WERI-Rb-1 (cell line): ENCODE results near the gene CD3G.
"Not testable (repeated sequence)": the region's sequence is repeated elsewhere in the genome, so short reads cannot be mapped to it uniquely, and the experiment has no call there.

ENCODE experiments used
- DNase-seq: peaks from one replicate; pipeline ENCODE4 v3.0.0-alpha.2; 2020
- H3K27ac ChIP-seq: fragments of 250-450 bp; sonication (Bioruptor Pico); 2 replicates; pipeline ENCODE4 v1.5.1; 2020; ENCODE audit warnings: mild to moderate bottlenecking, moderate library complexity
- H3K27me3 ChIP-seq: fragments of 250-450 bp; sonication (Bioruptor Pico); 2 replicates; pipeline ENCODE4 v1.5.1; 2021; ENCODE audit warnings: mild to moderate bottlenecking, low read depth, moderate library complexity; ENCODE audit not compliant: insufficient read depth, severe bottlenecking
- H3K36me3 ChIP-seq: fragments of 250-450 bp; sonication (Bioruptor Pico); 2 replicates; pipeline ENCODE4 v1.5.1; 2020; ENCODE audit warnings: mild to moderate bottlenecking, moderate library complexity
- H3K4me3 ChIP-seq: 2 replicates; pipeline ENCODE4 v1.5.1; 2011; ENCODE audit warnings: low read depth, mild to moderate bottlenecking, control low read depth, low read length
- H3K9me3 ChIP-seq: fragments of 250-450 bp; sonication (Bioruptor Pico); 2 replicates; pipeline ENCODE4 v1.5.1; 2021; ENCODE audit warnings: mild to moderate bottlenecking, moderate library complexity; ENCODE audit not compliant: severe bottlenecking
- TF ChIP-seq, protein P1 (sequence below): IDR thresholded peaks from 2 replicates; pipeline ENCODE4 v1.5.1; 2011; ENCODE audit warnings: low read depth, mild to moderate bottlenecking, control low read depth, inconsistent platforms, low read length

Gene CD3G

DNA sequence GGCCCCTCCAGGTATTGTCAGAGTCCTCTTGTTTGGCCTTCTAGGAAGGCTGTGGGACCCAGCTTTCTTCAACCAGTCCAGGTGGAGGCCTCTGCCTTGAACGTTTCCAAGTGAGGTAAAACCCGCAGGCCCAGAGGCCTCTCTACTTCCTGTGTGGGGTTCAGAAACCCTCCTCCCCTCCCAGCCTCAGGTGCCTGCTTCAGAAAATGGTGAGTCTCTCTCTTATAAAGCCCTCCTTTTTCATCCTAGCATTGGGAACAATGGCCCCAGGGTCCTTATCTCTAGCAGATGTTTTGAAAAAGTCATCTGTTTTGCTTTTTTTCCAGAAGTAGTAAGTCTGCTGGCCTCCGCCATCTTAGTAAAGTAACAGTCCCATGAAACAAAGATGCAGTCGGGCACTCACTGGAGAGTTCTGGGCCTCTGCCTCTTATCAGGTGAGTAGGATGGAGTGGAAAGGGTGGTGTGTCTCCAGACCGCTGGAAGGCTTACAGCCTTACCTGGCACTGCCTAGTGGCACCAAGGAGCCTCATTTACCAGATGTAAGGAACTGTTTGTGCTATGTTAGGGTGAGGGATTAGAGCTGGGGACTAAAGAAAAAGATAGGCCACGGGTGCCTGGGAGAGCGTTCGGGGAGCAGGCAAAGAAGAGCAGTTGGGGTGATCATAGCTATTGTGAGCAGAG is 39.4 kb upstream of the CD3G start, which contains the start of gene CD3E:
Gene CD3E, plus strand, starts transcription at position 163 of the 681 bp plus-strand sequence. Its CDS starts 223 bp downstream, at position 386.
- Histone ChIP-seq H3K4me3 (no peak within 1 kb of the TSS), H3K27me3 (no peaks in the 10 kb centered on the region), H3K27ac (no peak within 1 kb of the TSS), H3K36me3 (no peaks in the 10 kb centered on the region), H3K9me3 (no peaks in the 10 kb centered on the region)
- TF ChIP-seq, protein P1, sequence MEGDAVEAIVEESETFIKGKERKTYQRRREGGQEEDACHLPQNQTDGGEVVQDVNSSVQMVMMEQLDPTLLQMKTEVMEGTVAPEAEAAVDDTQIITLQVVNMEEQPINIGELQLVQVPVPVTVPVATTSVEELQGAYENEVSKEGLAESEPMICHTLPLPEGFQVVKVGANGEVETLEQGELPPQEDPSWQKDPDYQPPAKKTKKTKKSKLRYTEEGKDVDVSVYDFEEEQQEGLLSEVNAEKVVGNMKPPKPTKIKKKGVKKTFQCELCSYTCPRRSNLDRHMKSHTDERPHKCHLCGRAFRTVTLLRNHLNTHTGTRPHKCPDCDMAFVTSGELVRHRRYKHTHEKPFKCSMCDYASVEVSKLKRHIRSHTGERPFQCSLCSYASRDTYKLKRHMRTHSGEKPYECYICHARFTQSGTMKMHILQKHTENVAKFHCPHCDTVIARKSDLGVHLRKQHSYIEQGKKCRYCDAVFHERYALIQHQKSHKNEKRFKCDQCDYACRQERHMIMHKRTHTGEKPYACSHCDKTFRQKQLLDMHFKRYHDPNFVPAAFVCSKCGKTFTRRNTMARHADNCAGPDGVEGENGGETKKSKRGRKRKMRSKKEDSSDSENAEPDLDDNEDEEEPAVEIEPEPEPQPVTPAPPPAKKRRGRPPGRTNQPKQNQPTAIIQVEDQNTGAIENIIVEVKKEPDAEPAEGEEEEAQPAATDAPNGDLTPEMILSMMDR, result no peak
- DNase-seq, result no peak

DNA sequence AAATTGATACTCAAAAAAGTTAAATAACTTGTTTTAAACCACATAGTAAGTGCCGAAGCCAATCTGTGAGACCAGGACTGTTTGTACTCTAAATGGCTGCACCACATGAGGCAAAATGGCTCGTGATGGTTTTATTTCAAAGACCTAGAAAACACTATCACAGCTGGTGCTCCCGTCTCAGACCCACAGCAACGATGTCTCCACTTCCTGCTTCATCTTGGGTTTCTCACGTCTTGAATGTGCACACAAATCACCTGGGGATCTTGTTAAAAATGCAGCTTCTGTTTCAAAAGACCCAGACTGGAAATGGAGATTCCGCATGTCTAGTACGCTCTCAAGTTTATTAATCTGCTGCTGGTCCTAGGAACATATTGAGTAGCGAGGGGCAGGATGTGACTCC is 38.4 kb upstream of the CD3G start:
- no peak overlapping the region for H3K27ac ChIP-seq
- no peaks in the 10 kb centered on the region for H3K9me3 ChIP-seq
- TF ChIP-seq, protein P1, result no peak

DNA sequence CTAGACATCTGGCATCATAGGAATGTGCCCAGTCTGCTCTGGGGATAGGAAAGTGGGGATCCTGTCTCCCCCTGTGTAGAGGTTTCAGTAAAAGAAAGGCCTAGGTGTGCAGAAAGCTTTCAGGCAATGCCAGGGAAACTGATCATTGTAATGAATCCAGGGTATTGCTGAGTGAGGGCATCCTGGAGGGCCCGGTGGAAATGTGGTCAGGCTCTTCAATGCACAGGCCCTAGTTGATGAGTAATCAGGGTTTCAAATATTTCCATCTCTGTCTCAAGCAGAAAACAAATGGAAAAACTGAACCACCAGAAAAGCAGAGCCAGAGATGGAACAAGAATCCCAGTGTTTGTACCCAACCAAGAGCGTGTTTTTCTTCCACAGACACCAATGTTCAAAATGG is 37.6 kb upstream of the CD3G start:
- H3K9me3 ChIP-seq, result no peaks in the 10 kb centered on the region
- no peak for DNase-seq
- H3K4me3 ChIP-seq, result no peak overlapping the region
- no peaks in the 10 kb centered on the region for H3K36me3 ChIP-seq
- TF ChIP-seq, protein P1, result no peak
- no peak overlapping the region for H3K27ac ChIP-seq
- H3K27me3 ChIP-seq, result no peaks in the 10 kb centered on the region

More for the DNA sequence above, 38.4 kb upstream of the CD3G start:
- DNase-seq, result no peak
- Histone ChIP-seq H3K27me3 (no peaks in the 10 kb centered on the region), H3K36me3 (no peaks in the 10 kb centered on the region), H3K4me3 (no peak overlapping the region)

DNA sequence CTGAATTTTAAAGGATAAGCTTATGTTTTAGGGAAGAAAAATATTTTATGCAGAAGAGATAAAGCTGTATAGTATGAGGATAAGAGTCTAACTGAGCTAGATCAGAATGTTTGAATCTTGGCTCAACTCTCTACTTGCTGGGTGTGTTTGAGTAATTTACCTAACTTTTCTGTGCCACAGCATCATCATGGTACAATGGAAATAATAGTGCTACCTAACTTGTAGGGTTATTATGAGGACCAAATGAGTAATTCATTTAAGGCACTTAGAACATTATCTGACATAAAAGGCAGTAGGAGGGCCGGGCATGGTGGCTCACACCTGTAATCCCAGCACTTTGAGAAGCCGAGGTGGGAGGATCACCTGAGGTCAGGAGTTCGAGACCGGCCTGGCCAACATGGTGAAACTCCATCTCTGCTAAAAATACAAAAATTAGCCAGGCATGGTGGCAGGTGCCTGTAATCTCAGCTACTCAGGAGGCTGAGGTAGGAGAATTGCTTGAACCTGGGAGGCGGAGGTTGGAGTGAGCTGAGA is 35.1 kb upstream of the CD3G start:
- H3K27ac ChIP-seq, H3K27me3 ChIP-seq, H3K36me3 ChIP-seq, H3K4me3 ChIP-seq, H3K9me3 ChIP-seq, DNase-seq: not testable (repeated sequence)

DNA sequence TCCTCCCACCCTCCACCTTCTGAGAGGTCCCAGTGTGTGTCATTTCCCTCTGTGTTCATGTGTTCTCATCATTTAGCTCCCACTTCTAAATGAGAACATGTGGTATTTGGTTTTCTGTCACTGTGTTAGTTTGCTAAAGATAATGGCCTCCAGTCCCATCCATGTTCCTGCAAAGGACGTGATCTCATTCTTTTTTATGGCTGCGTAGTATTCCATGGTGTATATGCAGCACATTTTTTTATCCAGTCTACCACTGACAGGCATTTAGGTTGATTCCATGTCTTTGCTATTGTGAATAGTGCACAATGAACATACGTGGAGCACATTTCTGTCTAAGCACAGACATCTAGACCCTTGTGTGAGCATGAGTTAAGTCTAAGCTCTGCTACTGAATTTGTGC is 33.9 kb upstream of the CD3G start:
- Histone ChIP-seq H3K9me3 (no peaks in the 10 kb centered on the region), H3K36me3 (no peaks in the 10 kb centered on the region), H3K4me3 (no peak overlapping the region), H3K27me3 (no peaks in the 10 kb centered on the region), H3K27ac (no peak overlapping the region)
- DNase-seq, result no peak
- TF ChIP-seq, protein P1, result no peak

DNA sequence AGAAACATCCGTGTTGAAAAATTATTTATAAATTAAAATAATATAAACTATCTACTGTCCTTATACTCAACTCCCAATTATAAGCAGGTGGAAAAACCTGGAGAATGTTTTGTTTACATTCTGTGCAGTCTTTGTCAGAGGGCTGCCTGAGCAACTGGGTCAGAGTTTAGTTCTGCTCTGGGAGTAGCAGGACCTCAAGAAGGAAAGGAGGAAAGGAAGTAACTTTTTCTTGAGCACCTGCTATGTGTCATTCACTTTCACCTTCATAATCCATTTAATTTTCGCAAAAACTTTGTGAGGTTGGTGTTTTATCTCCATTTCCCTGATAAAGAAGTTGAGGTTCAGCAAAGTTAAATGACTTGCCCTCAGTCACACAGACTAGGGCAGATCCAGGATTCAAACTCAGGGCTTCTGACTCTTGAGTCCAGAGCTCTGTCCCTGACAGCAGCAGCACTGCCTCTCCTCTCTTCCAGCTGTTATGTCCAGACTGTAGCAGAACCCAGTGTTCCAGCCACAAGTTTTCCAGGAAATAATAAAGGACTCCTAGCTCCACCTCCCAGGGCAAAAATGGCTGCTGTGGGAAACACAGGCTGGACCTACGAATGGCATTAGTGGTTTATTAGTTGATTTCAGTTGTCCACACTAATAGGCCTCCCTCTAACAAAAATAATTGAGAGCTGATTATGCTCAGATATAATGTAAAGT is 33.2 kb upstream of the CD3G start:
- Histone ChIP-seq H3K4me3 (no peak overlapping the region), H3K27me3 (no peaks in the 10 kb centered on the region), H3K36me3 (no peaks in the 10 kb centered on the region), H3K9me3 (no peaks in the 10 kb centered on the region), H3K27ac (no peak overlapping the region)
- no peak for DNase-seq
- TF ChIP-seq, protein P1, result no peak
